Fibroblast of villous mesenchyme (primary cell): ENCODE results near the gene OR13C8. TPM values are rescaled to one million over a fixed set of nuclear protein-coding genes. Genes with fewer than 3 reads are reported as not detected.

Experiments
- DNase-seq: peaks from one replicate; pipeline ENCODE4 v3.0.0-alpha.2; 2010; ENCODE audit warnings: low read depth
- H3K4me3 ChIP-seq: 2 replicates; pipeline ENCODE4 v1.5.1; 2011; ENCODE audit warnings: low read depth, mild to moderate bottlenecking, low read length
- total RNA-seq: library from RNA; depleted of rRNA; stranded (reverse); fragments of >200 nt; gene quantifications from 2 replicates; pipeline ENCODE4 v1.2.3, GENCODE V29; 2012
- TF ChIP-seq, protein P1 (sequence below): IDR thresholded peaks from 2 replicates; pipeline ENCODE4 v1.5.1; 2012; ENCODE audit warnings: low read depth, mild to moderate bottlenecking, low read length; ENCODE audit not compliant: insufficient read depth

The OR13C8 gene
- total RNA-seq, 1 donor = not detected

DNA sequence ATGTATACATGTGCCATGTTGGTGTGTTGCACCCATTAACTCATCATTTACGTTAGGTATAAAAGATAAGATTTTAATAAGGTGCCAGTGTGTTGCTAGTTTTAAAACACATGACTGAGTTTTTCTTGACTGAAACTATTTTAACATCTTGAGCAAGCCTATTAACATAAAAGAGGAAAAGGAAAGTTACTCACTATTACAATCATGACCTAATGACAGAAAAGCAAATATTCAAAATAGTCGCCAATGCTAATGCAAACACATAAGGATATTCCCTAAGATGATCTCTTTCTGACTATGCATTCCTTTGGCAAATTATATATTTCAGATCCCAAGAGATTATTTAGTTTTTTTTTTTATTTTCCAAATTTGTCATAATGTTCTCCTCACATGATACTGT is 42.2 kb downstream of the OR13C8 start:
- no peak for DNase-seq
- TF ChIP-seq, protein P1, sequence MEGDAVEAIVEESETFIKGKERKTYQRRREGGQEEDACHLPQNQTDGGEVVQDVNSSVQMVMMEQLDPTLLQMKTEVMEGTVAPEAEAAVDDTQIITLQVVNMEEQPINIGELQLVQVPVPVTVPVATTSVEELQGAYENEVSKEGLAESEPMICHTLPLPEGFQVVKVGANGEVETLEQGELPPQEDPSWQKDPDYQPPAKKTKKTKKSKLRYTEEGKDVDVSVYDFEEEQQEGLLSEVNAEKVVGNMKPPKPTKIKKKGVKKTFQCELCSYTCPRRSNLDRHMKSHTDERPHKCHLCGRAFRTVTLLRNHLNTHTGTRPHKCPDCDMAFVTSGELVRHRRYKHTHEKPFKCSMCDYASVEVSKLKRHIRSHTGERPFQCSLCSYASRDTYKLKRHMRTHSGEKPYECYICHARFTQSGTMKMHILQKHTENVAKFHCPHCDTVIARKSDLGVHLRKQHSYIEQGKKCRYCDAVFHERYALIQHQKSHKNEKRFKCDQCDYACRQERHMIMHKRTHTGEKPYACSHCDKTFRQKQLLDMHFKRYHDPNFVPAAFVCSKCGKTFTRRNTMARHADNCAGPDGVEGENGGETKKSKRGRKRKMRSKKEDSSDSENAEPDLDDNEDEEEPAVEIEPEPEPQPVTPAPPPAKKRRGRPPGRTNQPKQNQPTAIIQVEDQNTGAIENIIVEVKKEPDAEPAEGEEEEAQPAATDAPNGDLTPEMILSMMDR = no peak
- H3K4me3 ChIP-seq = no peak overlapping the region

DNA sequence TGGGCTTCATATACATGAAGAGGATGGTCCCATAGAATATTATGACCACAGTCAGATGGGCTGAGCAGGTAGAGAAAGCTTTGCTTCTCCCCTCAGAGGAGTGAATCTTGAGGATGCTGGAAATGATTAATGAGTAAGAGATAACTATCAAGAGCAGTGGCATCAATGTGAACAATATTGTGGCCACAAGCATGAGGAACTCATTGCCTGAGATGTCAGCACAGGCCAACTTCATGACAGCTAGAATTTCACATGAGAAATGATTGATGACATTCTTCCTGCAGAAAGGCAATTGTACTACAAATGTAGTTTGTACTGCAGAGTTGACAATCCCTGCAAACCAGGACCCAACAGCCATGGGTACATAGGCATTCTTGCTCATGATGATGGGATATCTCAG is 48.5 kb downstream of the OR13C8 start:
- TF ChIP-seq, protein P1 = no peak
- no peak for DNase-seq
- no peak overlapping the region for H3K4me3 ChIP-seq

DNA sequence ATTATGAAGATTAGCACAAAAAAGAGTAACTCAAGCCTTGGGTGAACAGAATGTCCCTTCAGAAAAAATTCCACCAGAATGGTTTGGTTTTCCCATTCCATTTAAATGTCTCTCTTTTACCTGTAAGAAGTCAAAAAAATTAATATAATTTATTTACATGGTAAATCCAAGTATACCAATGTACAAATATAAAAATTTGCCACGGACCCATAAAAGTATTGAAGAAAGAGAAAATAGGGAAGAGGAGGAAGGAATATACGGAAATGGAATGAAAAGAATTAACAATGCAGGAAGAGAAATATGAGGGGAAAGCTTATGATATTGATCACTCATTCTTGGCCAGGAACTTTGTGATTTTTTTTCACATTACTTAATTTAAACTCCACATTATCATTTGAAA is 49.1 kb downstream of the OR13C8 start, which contains the start of gene OR13C9:
OR13C9 (minus strand) TSS at position 101 of the 400 bp plus-strand sequence; CDS start at position 101, 0 bp downstream.
- H3K4me3 ChIP-seq = no peak within 1 kb of the TSS
- DNase-seq = no peak
- TF ChIP-seq, protein P1 = no peak

Other genes starting within 250 kb of the OR13C8 start
- gene OR13F1, start 64.9 kb upstream of the OR13C8 start, total RNA-seq = not detected in 2 replicates
- gene OR13C4, start 42.0 kb upstream of the OR13C8 start, total RNA-seq = not detected in 2 replicates
- gene OR13C3, start 32.3 kb upstream of the OR13C8 start, total RNA-seq = not detected in 2 replicates
- gene OR13C5, start 30.2 kb downstream of the OR13C8 start, total RNA-seq = not detected in 2 replicates
- gene OR13C2, start 36.5 kb downstream of the OR13C8 start, total RNA-seq = not detected in 2 replicates
- not detected in 2 replicates for gene OR13C9, start 49.0 kb downstream of the OR13C8 start, total RNA-seq
- not detected in 2 replicates for gene OR13D1, start 125.3 kb downstream of the OR13C8 start, total RNA-seq
- gene NIPSNAP3A, start 178.5 kb downstream of the OR13C8 start, total RNA-seq = 40.6 and 51.4 TPM in 2 replicates
- 0.97 and 1.3 TPM in 2 replicates for gene NIPSNAP3B, start 195.0 kb downstream of the OR13C8 start, total RNA-seq